Measurements from ENCODE around the gene PCAT6. TPM values are rescaled to one million over a fixed set of nuclear protein-coding genes. Genes with fewer than 3 reads are reported as not detected.

PCAT6 gene
- total RNA-seq, 1 experiment from 2014 or later: 2.8 TPM

GRCh38 chr1:202811296-202812175, 782 bp downstream of the PCAT6 start:
- H3K27me3 Mint-ChIP-seq (ENCODE audit: unreplicated experiment): no peaks in the 10 kb centered on the region
- peak; percentile 29 for DNase-seq
- intact Hi-C loops (cut with micrococcal nuclease; ENCODE audit: unreplicated experiment): loop anchor here (2.0 kb wide), 1 partner anchor 77 kb away; the partner anchor contains the start of gene RABIF
- H3K4me3 Mint-ChIP-seq (ENCODE audit: low read depth, unreplicated experiment): peak overlapping the region; percentile 67
- no peaks in the 10 kb centered on the region for H3K9me3 Mint-ChIP-seq (ENCODE audit: low read depth, unreplicated experiment)
- BruUV-seq (replicated peaks): TSS peak; percentile 28
- TF ChIP-seq CTCF (IDR thresholded peaks at IDR 0.05; ENCODE audit: unreplicated experiment): no peak
- CTCF ChIA-PET: interaction anchor here (1.2 kb wide), 1 partner anchor 76 kb away, joined by 3 read pairs; no protein-coding TSS in a partner anchor
- peak overlapping the region; percentile 42 for H3K27ac Mint-ChIP-seq (ENCODE audit: unreplicated experiment)
- peaks cover 47% of the 10 kb centered on the region for H3K36me3 Mint-ChIP-seq (ENCODE audit: insufficient read depth, unreplicated experiment)
- peaks cover 35% of the 10 kb centered on the region for H3K4me1 Mint-ChIP-seq (ENCODE audit: low read depth, unreplicated experiment)

- Mint-ChIP-seq H3K27me3 (ENCODE audit: unreplicated experiment) (no peaks in the 10 kb centered on the region), H3K4me3 (ENCODE audit: low read depth, unreplicated experiment) (peak overlapping the region; percentile 67), H3K4me1 (ENCODE audit: low read depth, unreplicated experiment) (peaks cover 35% of the 10 kb centered on the region), H3K9me3 (ENCODE audit: low read depth, unreplicated experiment) (no peaks in the 10 kb centered on the region), H3K36me3 (ENCODE audit: insufficient read depth, unreplicated experiment) (peaks cover 39% of the 10 kb centered on the region), H3K27ac (ENCODE audit: unreplicated experiment) (no peak overlapping the region)
- intact Hi-C loops (cut with micrococcal nuclease; ENCODE audit: unreplicated experiment): no loop called here
- no peak for TF ChIP-seq CTCF (IDR thresholded peaks at IDR 0.05; ENCODE audit: unreplicated experiment)
- no TSS peak for BruUV-seq (replicated peaks)
- DNase-seq: peak; percentile 28
- CTCF ChIA-PET: no interaction called here
These were observed 1.6 kb downstream of the PCAT6 start for GRCh38 chr1:202812176-202813026.

- no peaks in the 10 kb centered on the region for H3K9me3 Mint-ChIP-seq (ENCODE audit: low read depth, unreplicated experiment)
- H3K36me3 Mint-ChIP-seq (ENCODE audit: insufficient read depth, unreplicated experiment): peaks cover 23% of the 10 kb centered on the region
- intact Hi-C loops (cut with micrococcal nuclease; ENCODE audit: unreplicated experiment): no loop called here
- H3K4me3 Mint-ChIP-seq (ENCODE audit: low read depth, unreplicated experiment): no peak overlapping the region
- DNase-seq: no peak
- CTCF ChIA-PET: no interaction called here
- peaks cover 25% of the 10 kb centered on the region for H3K27me3 Mint-ChIP-seq (ENCODE audit: unreplicated experiment)
- no peak for TF ChIP-seq CTCF (IDR thresholded peaks at IDR 0.05; ENCODE audit: unreplicated experiment)
- H3K4me1 Mint-ChIP-seq (ENCODE audit: low read depth, unreplicated experiment): peaks cover 16% of the 10 kb centered on the region
- no peak overlapping the region for H3K27ac Mint-ChIP-seq (ENCODE audit: unreplicated experiment)
- BruUV-seq (replicated peaks): no TSS peak
These were observed 4.4 kb downstream of the PCAT6 start for GRCh38 chr1:202815120-202815519.

- Mint-ChIP-seq H3K27me3 (ENCODE audit: unreplicated experiment) (peaks cover 26% of the 10 kb centered on the region), H3K4me1 (ENCODE audit: low read depth, unreplicated experiment) (no peaks in the 10 kb centered on the region), H3K36me3 (ENCODE audit: insufficient read depth, unreplicated experiment) (no peaks in the 10 kb centered on the region), H3K9me3 (ENCODE audit: low read depth, unreplicated experiment) (no peaks in the 10 kb centered on the region), H3K27ac (ENCODE audit: unreplicated experiment) (no peak overlapping the region), H3K4me3 (ENCODE audit: low read depth, unreplicated experiment) (no peak overlapping the region)
- intact Hi-C loops (cut with micrococcal nuclease; ENCODE audit: unreplicated experiment): no loop called here
- no TSS peak for BruUV-seq (replicated peaks)
- TF ChIP-seq CTCF (IDR thresholded peaks at IDR 0.05; ENCODE audit: unreplicated experiment): no peak
- CTCF ChIA-PET: no interaction called here
- no peak for DNase-seq
These were observed 8.1 kb downstream of the PCAT6 start for GRCh38 chr1:202818819-202819218.
